ENCODE measurements around the gene MAPK6. TPM values are rescaled to one million over a fixed set of nuclear protein-coding genes. Genes with fewer than 3 reads are reported as not detected.
A peak's percentile ranks its signal among the peaks of the same experiment; 100 is the strongest.
"Not testable (repeated sequence)": the region's sequence is repeated elsewhere in the genome, so short reads cannot be mapped to it uniquely, and the experiment has no call there.

The MAPK6 gene
- total RNA-seq, 1 experiment from 2014 or later = 38.7 TPM

- no peaks in the 10 kb centered on the region for H3K9me2 ChIP-seq (ENCODE audit: insufficient read depth)
- CTCF ChIA-PET = interaction anchor here (0.5 to 0.6 kb wide), 2 partner anchors 8 to 10 kb away, joined by 3 to 6 read pairs; no protein-coding TSS in a partner anchor
- H3F3A ChIP-seq (ENCODE audit: insufficient read depth, low read depth) = 0 out of 2 replicates have a peak, but pooled peaks cover 7% of the 10 kb centered on the region
- no peak overlapping the region for H3K27ac ChIP-seq
- H3K79me2 ChIP-seq (ENCODE audit: low read depth) = peaks cover 100% of the 10 kb centered on the region
- POLR2A ChIA-PET (ENCODE audit: unreplicated experiment) = interaction anchor here (0.6 kb wide), 2 partner anchors 124 to 305 kb away, joined by 3 to 6 read pairs; no protein-coding TSS in a partner anchor
- no peak for DNase-seq
- intact Hi-C loops (cut with micrococcal nuclease; ENCODE audit: unreplicated experiment) = no loop called here
- no TSS peak for BruUV-seq (replicated peaks)
- no peak overlapping the region for H3K4me2 ChIP-seq
- no peaks in the 10 kb centered on the region for H3K27me3 ChIP-seq (ENCODE audit: insufficient read depth, low read depth)
- no peaks in the 10 kb centered on the region for H3K9me3 ChIP-seq (ENCODE audit: insufficient read depth, low read depth)
- no peaks in the 10 kb centered on the region; the same call in 1 of the 2 replicates for H3K4me1 ChIP-seq (replicated peaks; ENCODE audit: insufficient read depth)
- H3K36me3 ChIP-seq (ENCODE audit: low read depth) = 0 out of 2 replicates have a peak, but pooled peaks cover 7% of the 10 kb centered on the region
- no peak overlapping the region for H3K4me3 ChIP-seq
- TF ChIP-seq EZH2 (IDR thresholded peaks at IDR 0.05; ENCODE audit: low read depth) = no peak
- TF ChIP-seq, protein P1, sequence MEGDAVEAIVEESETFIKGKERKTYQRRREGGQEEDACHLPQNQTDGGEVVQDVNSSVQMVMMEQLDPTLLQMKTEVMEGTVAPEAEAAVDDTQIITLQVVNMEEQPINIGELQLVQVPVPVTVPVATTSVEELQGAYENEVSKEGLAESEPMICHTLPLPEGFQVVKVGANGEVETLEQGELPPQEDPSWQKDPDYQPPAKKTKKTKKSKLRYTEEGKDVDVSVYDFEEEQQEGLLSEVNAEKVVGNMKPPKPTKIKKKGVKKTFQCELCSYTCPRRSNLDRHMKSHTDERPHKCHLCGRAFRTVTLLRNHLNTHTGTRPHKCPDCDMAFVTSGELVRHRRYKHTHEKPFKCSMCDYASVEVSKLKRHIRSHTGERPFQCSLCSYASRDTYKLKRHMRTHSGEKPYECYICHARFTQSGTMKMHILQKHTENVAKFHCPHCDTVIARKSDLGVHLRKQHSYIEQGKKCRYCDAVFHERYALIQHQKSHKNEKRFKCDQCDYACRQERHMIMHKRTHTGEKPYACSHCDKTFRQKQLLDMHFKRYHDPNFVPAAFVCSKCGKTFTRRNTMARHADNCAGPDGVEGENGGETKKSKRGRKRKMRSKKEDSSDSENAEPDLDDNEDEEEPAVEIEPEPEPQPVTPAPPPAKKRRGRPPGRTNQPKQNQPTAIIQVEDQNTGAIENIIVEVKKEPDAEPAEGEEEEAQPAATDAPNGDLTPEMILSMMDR (conservative IDR thresholded peaks at IDR 0.05) = no peak
- peaks cover 8% of the 10 kb centered on the region; the same call in 1 of the 2 replicates for H4K20me1 ChIP-seq (ENCODE audit: insufficient read depth)
- H2AFZ ChIP-seq = no peak overlapping the region
These were observed 19.0 kb downstream of the MAPK6 start for GRCh38 chr15:52037889-52038505.

DNA sequence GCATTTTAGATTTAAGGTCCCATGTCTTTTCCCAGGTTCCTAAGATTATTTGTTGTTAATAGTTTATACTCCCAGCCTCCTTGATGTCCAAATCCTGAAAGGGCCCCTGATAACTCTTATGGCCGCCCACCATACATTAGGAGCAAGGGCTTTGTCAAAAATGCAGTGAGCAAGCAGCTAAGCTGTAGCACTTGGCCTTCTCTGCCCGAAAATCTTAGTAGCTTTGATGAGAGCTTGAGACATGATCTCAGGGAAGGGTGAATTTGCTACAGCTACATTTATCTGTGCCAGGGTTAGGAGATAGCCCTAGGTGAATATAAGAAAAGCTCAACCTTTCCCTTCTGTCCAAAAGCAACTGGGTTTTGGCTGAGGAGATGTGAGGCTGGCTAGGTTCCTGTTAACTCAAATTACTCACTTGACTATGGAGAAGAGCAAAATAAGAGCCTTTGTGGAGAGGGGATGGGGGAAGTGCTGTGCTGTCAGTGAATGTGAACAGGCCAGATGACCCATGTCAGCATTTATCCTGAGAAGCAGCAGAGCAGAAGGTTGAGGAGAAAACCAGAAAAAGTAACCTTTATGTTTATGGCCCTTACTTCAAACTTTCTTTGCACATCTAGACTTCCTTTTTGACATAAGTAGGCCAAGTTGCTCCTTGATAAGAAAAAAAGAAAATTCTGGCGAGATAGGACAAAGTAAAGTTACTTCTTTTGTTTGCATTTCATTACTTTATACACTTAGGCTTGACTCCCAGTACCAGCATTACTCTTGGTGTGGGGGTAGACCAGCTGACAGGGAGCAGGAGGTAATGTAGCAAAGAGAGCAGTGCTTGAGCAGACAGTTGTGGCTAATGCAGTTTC, 21.1 kb downstream of the MAPK6 start:
- no TSS peak for BruUV-seq (replicated peaks)
- TF ChIP-seq EZH2 (IDR thresholded peaks at IDR 0.05; ENCODE audit: low read depth) = no peak
- TF ChIP-seq, protein P1 (conservative IDR thresholded peaks at IDR 0.05) = no peak
- Histone ChIP-seq H2AFZ (no peak overlapping the region), H3K9me2 (ENCODE audit: insufficient read depth) (no peaks in the 10 kb centered on the region), H3K79me2 (ENCODE audit: low read depth) (peaks cover 99% of the 10 kb centered on the region), H3F3A (ENCODE audit: insufficient read depth, low read depth) (peaks cover 11% of the 10 kb centered on the region; the same call in 1 of the 2 replicates), H3K4me3 (no peak overlapping the region), H3K27me3 (ENCODE audit: insufficient read depth, low read depth) (no peaks in the 10 kb centered on the region), H3K36me3 (ENCODE audit: low read depth) (no peaks in the 10 kb centered on the region), H3K27ac (peak overlapping the region; percentile 19; the same call in 1 of the 2 replicates), H3K4me1 (replicated peaks; ENCODE audit: insufficient read depth) (no peaks in the 10 kb centered on the region; the same call in 1 of the 2 replicates), H3K4me2 (no peak overlapping the region), H4K20me1 (ENCODE audit: insufficient read depth) (peaks cover 13% of the 10 kb centered on the region; the same call in 1 of the 2 replicates), H3K9me3 (ENCODE audit: insufficient read depth, low read depth) (no peaks in the 10 kb centered on the region)
- intact Hi-C loops (cut with micrococcal nuclease; ENCODE audit: unreplicated experiment) = no loop called here
- no peak for DNase-seq
- ChIA-PET POLR2A (ENCODE audit: unreplicated experiment) (no interaction called here), CTCF (no interaction called here)

DNA sequence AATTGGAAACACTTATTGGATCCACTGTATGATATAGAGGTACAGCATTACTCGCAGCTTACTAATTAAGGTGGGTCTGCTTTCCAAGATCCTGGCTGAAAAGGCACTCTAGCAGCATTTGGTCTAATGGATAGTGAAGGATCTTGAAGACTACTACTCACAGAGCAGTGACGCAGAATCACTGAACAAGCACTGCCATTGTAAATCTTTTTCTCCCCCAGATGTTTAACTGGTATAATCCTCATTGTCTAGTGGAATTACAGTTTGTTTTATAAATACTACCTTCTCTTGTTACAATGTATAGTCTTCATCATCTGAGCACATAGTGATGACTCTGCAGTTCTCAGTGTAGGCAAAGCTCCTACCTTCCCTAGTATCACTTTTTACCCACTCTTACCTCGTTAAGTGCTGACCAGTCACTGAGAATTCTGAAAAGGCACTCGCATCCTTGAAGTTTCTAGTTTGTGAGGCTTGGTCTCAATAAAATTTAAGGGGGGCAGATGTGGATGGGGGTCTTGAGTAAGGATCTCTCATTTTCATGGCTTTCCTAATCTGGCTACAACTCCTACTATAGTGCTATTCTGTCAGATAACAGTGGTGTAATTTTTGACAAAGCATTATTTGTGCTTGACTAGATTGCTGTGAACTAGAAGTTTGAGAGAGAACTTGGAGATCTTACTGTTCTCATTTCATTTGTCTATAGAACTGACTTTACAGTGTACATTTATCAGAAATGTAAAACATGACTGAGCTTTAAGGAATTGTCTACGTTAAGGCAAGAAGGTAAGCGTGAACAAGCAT, 23.2 kb downstream of the MAPK6 start:
- H3K27ac ChIP-seq = peak overlapping the region; percentile 22
- BruUV-seq (replicated peaks) = no TSS peak
- POLR2A ChIA-PET (ENCODE audit: unreplicated experiment) = no interaction called here

GRCh38 chr15:52045795-52046298, 26.8 kb downstream of the MAPK6 start:
- H3K4me3 ChIP-seq; H2AFZ ChIP-seq; H3K27me3 ChIP-seq (ENCODE audit: insufficient read depth, low read depth); DNase-seq; BruUV-seq (replicated peaks); H3K9me2 ChIP-seq (ENCODE audit: insufficient read depth); H3K36me3 ChIP-seq (ENCODE audit: low read depth); H4K20me1 ChIP-seq (ENCODE audit: insufficient read depth); H3K9me3 ChIP-seq (ENCODE audit: insufficient read depth, low read depth); H3K4me2 ChIP-seq; H3K27ac ChIP-seq; POLR2A ChIA-PET (ENCODE audit: unreplicated experiment); intact Hi-C loops (cut with micrococcal nuclease; ENCODE audit: unreplicated experiment): not testable (repeated sequence)
- CTCF ChIA-PET = interaction anchor here (0.6 kb wide), 1 partner anchor 8 kb away, joined by 6 read pairs; no protein-coding TSS in a partner anchor
- peaks cover 15% of the 10 kb centered on the region for H3K4me1 ChIP-seq (replicated peaks; ENCODE audit: insufficient read depth)
- H3F3A ChIP-seq (ENCODE audit: insufficient read depth, low read depth) = peaks cover 14% of the 10 kb centered on the region; the same call in 1 of the 2 replicates
- peaks cover 61% of the 10 kb centered on the region for H3K79me2 ChIP-seq (ENCODE audit: low read depth)

More for the DNA sequence above, 23.2 kb downstream of the MAPK6 start:
- Histone ChIP-seq H3K79me2 (ENCODE audit: low read depth) (peaks cover 94% of the 10 kb centered on the region), H3K9me2 (ENCODE audit: insufficient read depth) (no peaks in the 10 kb centered on the region), H2AFZ (no peak overlapping the region), H3K4me2 (no peak overlapping the region), H3K4me1 (replicated peaks; ENCODE audit: insufficient read depth) (no peaks in the 10 kb centered on the region; the same call in 1 of the 2 replicates), H4K20me1 (ENCODE audit: insufficient read depth) (peaks cover 13% of the 10 kb centered on the region; the same call in 1 of the 2 replicates), H3K9me3 (ENCODE audit: insufficient read depth, low read depth) (no peaks in the 10 kb centered on the region), H3K36me3 (ENCODE audit: low read depth) (no peaks in the 10 kb centered on the region), H3F3A (ENCODE audit: insufficient read depth, low read depth) (peaks cover 4% of the 10 kb centered on the region; the same call in 1 of the 2 replicates), H3K27me3 (ENCODE audit: insufficient read depth, low read depth) (no peaks in the 10 kb centered on the region), H3K4me3 (no peak overlapping the region)
- no peak for TF ChIP-seq EZH2 (IDR thresholded peaks at IDR 0.05; ENCODE audit: low read depth)
- TF ChIP-seq, protein P1 (conservative IDR thresholded peaks at IDR 0.05) = no peak
- no peak for DNase-seq
- intact Hi-C loops (cut with micrococcal nuclease; ENCODE audit: unreplicated experiment) = no loop called here
- CTCF ChIA-PET = no interaction called here

Data from PC-9 (cell line).